Epithelial cell of proximal tubule (primary cell): ENCODE results near the gene ZNF239. TPM values are rescaled to one million over a fixed set of nuclear protein-coding genes. Genes with fewer than 3 reads are reported as not detected.

ENCODE experiments used
- DNase-seq: peaks from one replicate; pipeline ENCODE4 v3.0.0-alpha.2; 2011; ENCODE audit warnings: low read depth
- H3K4me3 ChIP-seq: 2 replicates; pipeline ENCODE4 v1.5.1; 2011; ENCODE audit warnings: low read depth, mild to moderate bottlenecking, low read length
- CTCF ChIP-seq: conservative IDR thresholded peaks from 2 replicates; pipeline ENCODE4 v1.5.1; 2012; ENCODE audit warnings: low read depth, mild to moderate bottlenecking, low read length
- total RNA-seq: library from RNA; depleted of rRNA; stranded (reverse); fragments of >200 nt; gene quantifications from 2 replicates; pipeline ENCODE4 v1.2.3, GENCODE V29; 2015

ZNF239 gene
- total RNA-seq: 4.4 and 8.5 TPM in 2 replicates

- peak; percentile 16 for DNase-seq
- no peak for TF ChIP-seq CTCF
- H3K4me3 ChIP-seq: peak within 1 kb of the TSS; percentile 67
These were observed at the start of gene ZNF239 for GRCh38 chr10:43574001-43574892. ZNF239 (minus strand) TSS chr10:43574616; CDS start chr10:43558079, 16,537 bp downstream.

- no peak for TF ChIP-seq CTCF
- peak overlapping the region; percentile 7 for H3K4me3 ChIP-seq
- DNase-seq: no peak
These were observed 48.9 kb upstream of the ZNF239 start for GRCh38 chr10:43623351-43623750.

- H3K4me3 ChIP-seq: no peak overlapping the region
- no peak for TF ChIP-seq CTCF
- no peak for DNase-seq
These were observed 47.6 kb upstream of the ZNF239 start for GRCh38 chr10:43622038-43622437.

GRCh38 chr10:43619368-43619767 lies 45.0 kb upstream of the ZNF239 start:
- DNase-seq: no peak
- TF ChIP-seq CTCF: no peak
- H3K4me3 ChIP-seq: no peak overlapping the region

GRCh38 chr10:43616697-43617370 lies 42.4 kb upstream of the ZNF239 start:
- no peak for DNase-seq
- TF ChIP-seq CTCF: no peak
- H3K4me3 ChIP-seq: no peak overlapping the region

- DNase-seq: no peak
- TF ChIP-seq CTCF: no peak
- H3K4me3 ChIP-seq: no peak overlapping the region
These were observed 36.2 kb upstream of the ZNF239 start for GRCh38 chr10:43610636-43611035.
